Measurements from ENCODE around the gene PURB.

Gene PURB

GRCh38 chr7:44883961-44884620, 1.2 kb downstream of the PURB start:
- TF ChIP-seq CTCF (IDR thresholded peaks at IDR 0.05; ENCODE audit: insufficient read depth, low read depth, low read length, missing control alignments) = no peak
- peak overlapping the region; percentile 65 for H3K4me3 ChIP-seq (ENCODE audit: low read depth, low read length)
- no peak for DNase-seq (ENCODE audit: low read depth)

GRCh38 chr7:44882899-44883298, 2.4 kb downstream of the PURB start:
- TF ChIP-seq CTCF (IDR thresholded peaks at IDR 0.05; ENCODE audit: insufficient read depth, low read depth, low read length, missing control alignments) = no peak
- DNase-seq (ENCODE audit: low read depth) = no peak
- H3K4me3 ChIP-seq (ENCODE audit: low read depth, low read length) = peak overlapping the region; percentile 65

GRCh38 chr7:44881610-44882009, 3.7 kb downstream of the PURB start:
- peak; percentile 56 for DNase-seq (ENCODE audit: low read depth)
- no peak for TF ChIP-seq CTCF (IDR thresholded peaks at IDR 0.05; ENCODE audit: insufficient read depth, low read depth, low read length, missing control alignments)
- peak overlapping the region; percentile 65 for H3K4me3 ChIP-seq (ENCODE audit: low read depth, low read length)

- DNase-seq (ENCODE audit: low read depth) = no peak
- no peak for TF ChIP-seq CTCF (IDR thresholded peaks at IDR 0.05; ENCODE audit: insufficient read depth, low read depth, low read length, missing control alignments)
- peak overlapping the region; percentile 65 for H3K4me3 ChIP-seq (ENCODE audit: low read depth, low read length)
Measured at GRCh38 chr7:44881066-44881600, 4.2 kb downstream of the PURB start.

GRCh38 chr7:44880317-44881018, 4.9 kb downstream of the PURB start:
- peak overlapping the region; percentile 65 for H3K4me3 ChIP-seq (ENCODE audit: low read depth, low read length)
- TF ChIP-seq CTCF (IDR thresholded peaks at IDR 0.05; ENCODE audit: insufficient read depth, low read depth, low read length, missing control alignments) = no peak
- DNase-seq (ENCODE audit: low read depth) = no peak

GRCh38 chr7:44876393-44876792, 8.9 kb downstream of the PURB start:
- no peak overlapping the region for H3K4me3 ChIP-seq (ENCODE audit: low read depth, low read length)
- TF ChIP-seq CTCF (IDR thresholded peaks at IDR 0.05; ENCODE audit: insufficient read depth, low read depth, low read length, missing control alignments) = no peak
- DNase-seq (ENCODE audit: low read depth) = no peak
